Neuronal stem cell (in vitro differentiated cells): ENCODE results near the gene UGT3A1.

Experiments
- DNase-seq: peaks from one replicate; pipeline ENCODE4 v3.0.0-alpha.2; 2013; ENCODE audit warnings: low spot score
- H2AFZ ChIP-seq: one replicate; pipeline ENCODE4 v1.6.1; 2013; ENCODE audit warnings: mild to moderate bottlenecking, low read length, inconsistent platforms
- H2AK5ac ChIP-seq: 2 replicates; pipeline ENCODE4 v1.6.1; 2013; ENCODE audit warnings: low read depth, mild to moderate bottlenecking, inconsistent platforms, low read length, moderate library complexity, mixed read lengths
- H2BK120ac ChIP-seq: 2 replicates; pipeline ENCODE4 v1.6.1; 2013; ENCODE audit warnings: low read depth, mild to moderate bottlenecking, inconsistent platforms, low read length, moderate library complexity, mixed read lengths
- H2BK12ac ChIP-seq: one replicate; pipeline ENCODE4 v1.6.1; 2013; ENCODE audit warnings: low read length, inconsistent platforms
- H2BK15ac ChIP-seq: 2 replicates; pipeline ENCODE4 v1.6.1; 2013; ENCODE audit warnings: mild to moderate bottlenecking, low read length, inconsistent platforms, mixed read lengths
- H2BK5ac ChIP-seq: one replicate; pipeline ENCODE4 v1.6.1; 2013; ENCODE audit warnings: inconsistent platforms, mild to moderate bottlenecking, low read length, moderate library complexity
- H3K14ac ChIP-seq: one replicate; pipeline ENCODE4 v1.6.1; 2013; ENCODE audit warnings: low read length, inconsistent platforms
- H3K18ac ChIP-seq: 2 replicates; pipeline ENCODE4 v1.6.1; 2013; ENCODE audit warnings: low read length, inconsistent platforms
- H3K23ac ChIP-seq: 2 replicates; pipeline ENCODE4 v1.6.1; 2013; ENCODE audit warnings: low read depth, mild to moderate bottlenecking, mixed read lengths, low read length, inconsistent platforms; ENCODE audit not compliant: poor library complexity
- H3K27ac ChIP-seq: replicated peaks from 3 replicates; pipeline ENCODE4 v1.5.1; 2013; ENCODE audit warnings: low read length, inconsistent platforms
- H3K27me3 ChIP-seq, 3 experiments: 2 replicates each; pipeline ENCODE4 v1.6.1; 2013; ENCODE audit warnings: low read length in 3 of 3, mild to moderate bottlenecking in 2 of 3, inconsistent platforms in 1 of 3, low read depth in 1 of 3, mixed read lengths in 1 of 3, moderate library complexity in 1 of 3; ENCODE audit not compliant: control insufficient read depth in 3 of 3, insufficient read depth in 3 of 3
- H3K36me3 ChIP-seq, 2 donors: replicated peaks in 1 of 2; 2 replicates each; pipeline ENCODE4 v1.6.1; 2013; ENCODE audit warnings: low read length in 2 of 2; ENCODE audit not compliant: control insufficient read depth in 2 of 2, insufficient read depth in 2 of 2
- H3K4ac ChIP-seq: 2 replicates; pipeline ENCODE4 v1.6.1; 2013; ENCODE audit warnings: inconsistent platforms, mild to moderate bottlenecking, low read length, moderate library complexity
- H3K4me1 ChIP-seq, 2 donors: 1 replicate in 1 of 2; 2 replicates in 1 of 2; pipeline ENCODE4 v1.6.1; 2013; ENCODE audit warnings: low read length in 2 of 2, low read depth in 1 of 2; ENCODE audit not compliant: control insufficient read depth in 2 of 2, insufficient read depth in 1 of 2
- H3K4me2 ChIP-seq: one replicate; pipeline ENCODE4 v1.6.1; 2013; ENCODE audit warnings: mild to moderate bottlenecking, low read length, inconsistent platforms; ENCODE audit not compliant: insufficient read depth, poor library complexity, severe bottlenecking
- H3K4me3 ChIP-seq, 2 donors: 2 replicates each; pipeline ENCODE4 v1.5.1; 2013; ENCODE audit warnings: low read length in 2 of 2, mild to moderate bottlenecking in 2 of 2, inconsistent platforms in 1 of 2, moderate library complexity in 1 of 2
- H3K79me1 ChIP-seq: one replicate; pipeline ENCODE4 v1.6.1; 2013; ENCODE audit warnings: low read depth, mild to moderate bottlenecking, inconsistent platforms, low read length, moderate library complexity
- H3K9ac ChIP-seq: one replicate; pipeline ENCODE4 v1.6.1; 2013; ENCODE audit warnings: mild to moderate bottlenecking, low read depth, low read length, inconsistent platforms; ENCODE audit not compliant: poor library complexity
- H3K9me3 ChIP-seq, 2 donors: replicated peaks in 1 of 2; 2 replicates each; pipeline versions ENCODE3 to v1.6.1; 2013; ENCODE audit warnings: low read length in 2 of 2, mild to moderate bottlenecking in 2 of 2, inconsistent platforms in 1 of 2, low read depth in 1 of 2, mixed read lengths in 1 of 2, moderate library complexity in 1 of 2; ENCODE audit not compliant: control insufficient read depth in 2 of 2, insufficient read depth in 1 of 2
- H4K8ac ChIP-seq: one replicate; pipeline ENCODE4 v1.6.1; 2013; ENCODE audit warnings: low read depth, mild to moderate bottlenecking, inconsistent platforms, low read length, moderate library complexity
- H4K91ac ChIP-seq: one replicate; pipeline ENCODE4 v1.6.1; 2013; ENCODE audit warnings: low read length, low read depth, mild to moderate bottlenecking, inconsistent platforms; ENCODE audit not compliant: poor library complexity
- WGBS, 2 donors: extraction: QIAGEN DNeasy Blood & Tissue Kit; methylation state at CpG; one replicate each; pipeline ENCODE4 v1.1.7; 2013; ENCODE audit warnings: missing lambda C conversion rate in 2 of 2, mixed read lengths in 1 of 2; ENCODE audit not compliant: insufficient read length in 2 of 2, insufficient replicate concordance in 1 of 2; ENCODE audit errors: extremely low coverage in 2 of 2; 5-methylcytosine and 5-hydroxymethylcytosine counted together

UGT3A1 gene

DNA sequence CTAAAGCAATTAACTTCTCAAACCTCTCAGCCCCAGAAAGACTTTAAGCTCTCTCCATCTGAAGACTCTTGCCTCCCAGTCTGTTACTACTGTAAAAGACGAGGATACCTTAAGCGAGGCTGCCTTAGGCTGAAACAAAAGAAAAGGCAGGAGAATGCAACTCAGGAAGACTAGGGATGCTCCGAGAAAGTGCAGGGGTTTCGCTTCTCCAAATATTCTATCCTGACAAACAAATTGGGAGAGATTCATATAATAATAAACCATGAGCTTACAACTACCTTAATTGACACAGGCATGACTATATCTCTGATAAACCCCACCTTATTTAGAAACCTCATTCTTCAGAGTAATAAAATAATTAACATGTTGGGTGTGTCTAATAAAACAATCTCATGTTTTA is 4.9 kb upstream of the UGT3A1 start:
- no peak overlapping the region for H4K8ac ChIP-seq
- DNase-seq: no peak
- no CpG with 5 or more reads among the region's 4 CpGs for WGBS, 2 donors

GRCh38 chr5:35990520-35990919 is 670 bp downstream of the UGT3A1 start:
- Histone ChIP-seq H3K27ac (no peak overlapping the region), H3K9me3 (no peaks in the 10 kb centered on the region), H2BK15ac (no peak overlapping the region), H4K8ac (no peak overlapping the region), H4K91ac (no peak overlapping the region), H3K4me3 (peak overlapping the region in 1 of 2 donors; percentile 75), H3K14ac (no peak overlapping the region), H2AK5ac (no peak overlapping the region), H3K27me3 (peaks cover 0 to 32% (median 0%) of the 10 kb centered on the region in 3 experiments), H3K23ac (no peak overlapping the region), H3K4me2 (peak overlapping the region; percentile 59), H3K4ac (no peak overlapping the region), H2AFZ (peak overlapping the region; percentile 49), H3K79me1 (no peaks in the 10 kb centered on the region), H2BK12ac (no peak overlapping the region), H3K9ac (no peak overlapping the region), H2BK120ac (no peak overlapping the region), H3K18ac (peak overlapping the region; percentile 38), H3K36me3 (no peaks in the 10 kb centered on the region), H2BK5ac (no peak overlapping the region), H3K4me1 (peaks cover 0 to 9% of the 10 kb centered on the region in 2 donors)
- WGBS, 2 donors: no CpG with 5 or more reads among the region's 12 CpGs
- no peak for DNase-seq

More for the DNA sequence above, 4.9 kb upstream of the UGT3A1 start:
- H2AFZ ChIP-seq: no peak overlapping the region
- no peak overlapping the region for H4K91ac ChIP-seq
- no peak overlapping the region for H3K4me3 ChIP-seq
- H3K4ac ChIP-seq: no peak overlapping the region
- H2AK5ac ChIP-seq: no peak overlapping the region
- H3K36me3 ChIP-seq: no peaks in the 10 kb centered on the region
- H3K9ac ChIP-seq: no peak overlapping the region
- H3K4me1 ChIP-seq: peaks cover 0 to 4% of the 10 kb centered on the region in 2 donors
- H3K27ac ChIP-seq: no peak overlapping the region
- H3K14ac ChIP-seq: no peak overlapping the region
- H2BK120ac ChIP-seq: no peak overlapping the region
- H3K18ac ChIP-seq: no peak overlapping the region
- no peak overlapping the region for H2BK12ac ChIP-seq
- peaks cover 0 to 13% (median 0%) of the 10 kb centered on the region in 3 experiments for H3K27me3 ChIP-seq
- no peaks in the 10 kb centered on the region for H3K9me3 ChIP-seq
- H3K23ac ChIP-seq: no peak overlapping the region
- H3K79me1 ChIP-seq: no peaks in the 10 kb centered on the region
- H2BK15ac ChIP-seq: no peak overlapping the region
- H2BK5ac ChIP-seq: no peak overlapping the region
- H3K4me2 ChIP-seq: no peak overlapping the region

GRCh38 chr5:35988529-35988928 is 2.7 kb downstream of the UGT3A1 start:
- H3K9ac ChIP-seq: no peak overlapping the region
- H2AFZ ChIP-seq: no peak overlapping the region
- H3K36me3 ChIP-seq: no peaks in the 10 kb centered on the region
- no peak overlapping the region for H3K4ac ChIP-seq
- H2BK15ac ChIP-seq: no peak overlapping the region
- H3K79me1 ChIP-seq: no peaks in the 10 kb centered on the region
- no peak overlapping the region for H3K4me2 ChIP-seq
- H4K8ac ChIP-seq: no peak overlapping the region
- no peak overlapping the region for H3K18ac ChIP-seq
- H2BK5ac ChIP-seq: no peak overlapping the region
- no peak overlapping the region for H3K27ac ChIP-seq
- H3K4me1 ChIP-seq: peaks cover 0 to 9% of the 10 kb centered on the region in 2 donors
- H2BK120ac ChIP-seq: no peak overlapping the region
- H3K27me3 ChIP-seq: peaks cover 0 to 32% (median 0%) of the 10 kb centered on the region in 3 experiments
- no CpG with 5 or more reads among the region's 4 CpGs for WGBS, 2 donors
- H2AK5ac ChIP-seq: no peak overlapping the region
- H3K23ac ChIP-seq: no peak overlapping the region
- no peaks in the 10 kb centered on the region for H3K9me3 ChIP-seq
- no peak for DNase-seq
- no peak overlapping the region for H3K14ac ChIP-seq
- no peak overlapping the region for H4K91ac ChIP-seq
- no peak overlapping the region for H3K4me3 ChIP-seq
- H2BK12ac ChIP-seq: no peak overlapping the region

GRCh38 chr5:35987776-35988175 is 3.4 kb downstream of the UGT3A1 start:
- peaks cover 0 to 32% (median 0%) of the 10 kb centered on the region in 3 experiments for H3K27me3 ChIP-seq
- no peak overlapping the region for H3K9ac ChIP-seq
- no peak overlapping the region for H2BK5ac ChIP-seq

More at GRCh38 chr5:35987776-35988175, 3.4 kb downstream of the UGT3A1 start:
- no peak overlapping the region for H2AFZ ChIP-seq
- no peak overlapping the region for H2BK120ac ChIP-seq
- no peak for DNase-seq
- no peak overlapping the region for H3K4ac ChIP-seq
- peaks cover 0 to 9% of the 10 kb centered on the region in 2 donors for H3K4me1 ChIP-seq
- H4K8ac ChIP-seq: no peak overlapping the region
- no peak overlapping the region for H3K23ac ChIP-seq
- no peak overlapping the region for H3K4me2 ChIP-seq
- H4K91ac ChIP-seq: no peak overlapping the region
- no peaks in the 10 kb centered on the region for H3K36me3 ChIP-seq
- H2BK15ac ChIP-seq: no peak overlapping the region
- no peak overlapping the region for H2AK5ac ChIP-seq
- H2BK12ac ChIP-seq: no peak overlapping the region
- H3K9me3 ChIP-seq: peaks cover 0 to under 1% of the 10 kb centered on the region in 2 donors
- no peak overlapping the region for H3K14ac ChIP-seq
- H3K4me3 ChIP-seq: no peak overlapping the region
- H3K79me1 ChIP-seq: no peaks in the 10 kb centered on the region
- H3K18ac ChIP-seq: no peak overlapping the region
- WGBS, 2 donors: no CpG with 5 or more reads among the region's 3 CpGs
- no peak overlapping the region for H3K27ac ChIP-seq
